OCI-LY7 (cell line): ENCODE results near the gene EIPR1.

Source experiments
- EZH2phosphoT487 ChIP-seq: fragments of 200-600 bp; sonication (generic); IDR thresholded peaks from 2 replicates; pipeline ENCODE4 v1.6.1; 2018; ENCODE audit warnings: low read depth, borderline replicate concordance, mild to moderate bottlenecking, mixed run types, antibody characterized with exemption, low read length, moderate library complexity, mixed read lengths
- TF ChIP-seq, protein P1 (sequence below): fragments of 200-600 bp; sonication (generic); conservative IDR thresholded peaks from 2 replicates; pipeline ENCODE4 v1.5.1; 2014; ENCODE audit warnings: mild to moderate bottlenecking, antibody characterized with exemption, low read length, moderate library complexity, mixed read lengths

DNA sequence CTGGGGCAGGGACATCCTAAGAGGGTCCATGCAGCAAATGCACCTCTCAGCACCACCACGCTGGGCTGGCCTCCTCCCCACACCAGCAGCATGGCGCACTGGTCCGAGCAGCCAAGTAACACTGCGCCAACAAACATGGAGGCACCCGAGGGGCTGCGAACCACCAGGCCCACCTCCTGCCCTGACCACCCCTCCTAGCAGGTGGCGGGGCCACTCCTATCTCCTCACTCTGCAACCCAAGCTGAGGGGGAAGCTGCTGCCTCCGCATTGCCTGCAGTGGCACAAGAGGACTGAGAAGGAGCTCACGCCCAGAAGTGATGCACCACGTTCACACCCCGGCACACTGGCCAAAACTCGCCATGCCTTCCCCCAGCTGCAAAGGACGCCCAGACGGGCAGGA lies 94.4 kb downstream of the EIPR1 start:
- TF ChIP-seq, protein P1, sequence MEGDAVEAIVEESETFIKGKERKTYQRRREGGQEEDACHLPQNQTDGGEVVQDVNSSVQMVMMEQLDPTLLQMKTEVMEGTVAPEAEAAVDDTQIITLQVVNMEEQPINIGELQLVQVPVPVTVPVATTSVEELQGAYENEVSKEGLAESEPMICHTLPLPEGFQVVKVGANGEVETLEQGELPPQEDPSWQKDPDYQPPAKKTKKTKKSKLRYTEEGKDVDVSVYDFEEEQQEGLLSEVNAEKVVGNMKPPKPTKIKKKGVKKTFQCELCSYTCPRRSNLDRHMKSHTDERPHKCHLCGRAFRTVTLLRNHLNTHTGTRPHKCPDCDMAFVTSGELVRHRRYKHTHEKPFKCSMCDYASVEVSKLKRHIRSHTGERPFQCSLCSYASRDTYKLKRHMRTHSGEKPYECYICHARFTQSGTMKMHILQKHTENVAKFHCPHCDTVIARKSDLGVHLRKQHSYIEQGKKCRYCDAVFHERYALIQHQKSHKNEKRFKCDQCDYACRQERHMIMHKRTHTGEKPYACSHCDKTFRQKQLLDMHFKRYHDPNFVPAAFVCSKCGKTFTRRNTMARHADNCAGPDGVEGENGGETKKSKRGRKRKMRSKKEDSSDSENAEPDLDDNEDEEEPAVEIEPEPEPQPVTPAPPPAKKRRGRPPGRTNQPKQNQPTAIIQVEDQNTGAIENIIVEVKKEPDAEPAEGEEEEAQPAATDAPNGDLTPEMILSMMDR, result no peak
- no peak for TF ChIP-seq EZH2phosphoT487
